ENCODE results near the gene PDCD4. TPM values are rescaled to one million over a fixed set of nuclear protein-coding genes. Genes with fewer than 3 reads are reported as not detected.

PDCD4 gene
- polyA plus RNA-seq, 1 donor: 297 TPM

GRCh38 chr10:110851020-110851612, 20.6 kb upstream of the PDCD4 start:
- no peak overlapping the region for H3K4me3 ChIP-seq (ENCODE audit: low read length)
- H3K9me3 ChIP-seq (ENCODE audit: control insufficient read depth, low read depth, low read length): no peaks in the 10 kb centered on the region
- no peak overlapping the region for H3K27ac ChIP-seq (ENCODE audit: low read length)
- WGBS (ENCODE audit: insufficient coverage, low lambda C conversion rate): 93% methylated on average over 2 of the region's 8 CpGs
- no peak for DNase-seq
- no peaks in the 10 kb centered on the region for H3K27me3 ChIP-seq (ENCODE audit: control insufficient read depth, insufficient read depth, low read length)
- peaks cover 35% of the 10 kb centered on the region for H3K4me1 ChIP-seq (ENCODE audit: control insufficient read depth, insufficient read depth, low read length)
- no peaks in the 10 kb centered on the region for H3K36me3 ChIP-seq (ENCODE audit: control insufficient read depth, insufficient read depth, low read length)

- peaks cover 26% of the 10 kb centered on the region for H3K4me1 ChIP-seq (ENCODE audit: control insufficient read depth, insufficient read depth, low read length)
- WGBS (ENCODE audit: insufficient coverage, low lambda C conversion rate): no CpG with 5 or more reads among the region's 7 CpGs
- DNase-seq: peak; percentile 88 to 93
These were observed 19.4 kb upstream of the PDCD4 start for GRCh38 chr10:110852255-110852896.

GRCh38 chr10:110852947-110853346, 18.8 kb upstream of the PDCD4 start:
- Histone ChIP-seq H3K27me3 (ENCODE audit: control insufficient read depth, insufficient read depth, low read length) (no peaks in the 10 kb centered on the region), H3K4me3 (ENCODE audit: low read length) (no peak overlapping the region), H3K27ac (ENCODE audit: low read length) (peak overlapping the region; percentile 87), H3K4me1 (ENCODE audit: control insufficient read depth, insufficient read depth, low read length) (peaks cover 29% of the 10 kb centered on the region), H3K9me3 (ENCODE audit: control insufficient read depth, low read depth, low read length) (no peaks in the 10 kb centered on the region), H3K36me3 (ENCODE audit: control insufficient read depth, insufficient read depth, low read length) (no peaks in the 10 kb centered on the region)
- no peak for DNase-seq
- WGBS (ENCODE audit: insufficient coverage, low lambda C conversion rate): no CpG with 5 or more reads among the region's 4 CpGs

More at GRCh38 chr10:110852255-110852896, 19.4 kb upstream of the PDCD4 start:
- Histone ChIP-seq H3K27me3 (ENCODE audit: control insufficient read depth, insufficient read depth, low read length) (no peaks in the 10 kb centered on the region), H3K4me3 (ENCODE audit: low read length) (no peak overlapping the region), H3K36me3 (ENCODE audit: control insufficient read depth, insufficient read depth, low read length) (no peaks in the 10 kb centered on the region), H3K27ac (ENCODE audit: low read length) (peak overlapping the region; percentile 87), H3K9me3 (ENCODE audit: control insufficient read depth, low read depth, low read length) (no peaks in the 10 kb centered on the region)

GRCh38 chr10:110853921-110854605, 17.7 kb upstream of the PDCD4 start:
- DNase-seq: no peak
- Histone ChIP-seq H3K27me3 (ENCODE audit: control insufficient read depth, insufficient read depth, low read length) (no peaks in the 10 kb centered on the region), H3K9me3 (ENCODE audit: control insufficient read depth, low read depth, low read length) (no peaks in the 10 kb centered on the region), H3K4me3 (ENCODE audit: low read length) (no peak overlapping the region), H3K36me3 (ENCODE audit: control insufficient read depth, insufficient read depth, low read length) (no peaks in the 10 kb centered on the region), H3K27ac (ENCODE audit: low read length) (no peak overlapping the region), H3K4me1 (ENCODE audit: control insufficient read depth, insufficient read depth, low read length) (peaks cover 38% of the 10 kb centered on the region)

GRCh38 chr10:110857265-110858171, 14.2 kb upstream of the PDCD4 start:
- no CpG with 5 or more reads among the region's 12 CpGs for WGBS (ENCODE audit: insufficient coverage, low lambda C conversion rate)

GRCh38 chr10:110858297-110858934, 13.3 kb upstream of the PDCD4 start:
- no peaks in the 10 kb centered on the region for H3K36me3 ChIP-seq (ENCODE audit: control insufficient read depth, insufficient read depth, low read length)
- DNase-seq: peak in 1 of 2 donors; percentile 89
- H3K4me3 ChIP-seq (ENCODE audit: low read length): no peak overlapping the region
- H3K9me3 ChIP-seq (ENCODE audit: control insufficient read depth, low read depth, low read length): no peaks in the 10 kb centered on the region
- H3K27ac ChIP-seq (ENCODE audit: low read length): peak overlapping the region; percentile 89
- no peaks in the 10 kb centered on the region for H3K27me3 ChIP-seq (ENCODE audit: control insufficient read depth, insufficient read depth, low read length)
- no CpG with 5 or more reads among the region's 1 CpG for WGBS (ENCODE audit: insufficient coverage, low lambda C conversion rate)
- peaks cover 44% of the 10 kb centered on the region for H3K4me1 ChIP-seq (ENCODE audit: control insufficient read depth, insufficient read depth, low read length)

More at GRCh38 chr10:110857265-110858171, 14.2 kb upstream of the PDCD4 start:
- H3K36me3 ChIP-seq (ENCODE audit: control insufficient read depth, insufficient read depth, low read length): no peaks in the 10 kb centered on the region
- H3K4me3 ChIP-seq (ENCODE audit: low read length): no peak overlapping the region
- DNase-seq: peak; percentile 85 to 92
- H3K4me1 ChIP-seq (ENCODE audit: control insufficient read depth, insufficient read depth, low read length): peaks cover 53% of the 10 kb centered on the region
- H3K27me3 ChIP-seq (ENCODE audit: control insufficient read depth, insufficient read depth, low read length): no peaks in the 10 kb centered on the region
- peak overlapping the region; percentile 89 for H3K27ac ChIP-seq (ENCODE audit: low read length)
- no peaks in the 10 kb centered on the region for H3K9me3 ChIP-seq (ENCODE audit: control insufficient read depth, low read depth, low read length)

GRCh38 chr10:110859206-110859972, 12.3 kb upstream of the PDCD4 start:
- no peak for DNase-seq

GRCh38 chr10:110859973-110860376, 11.8 kb upstream of the PDCD4 start:
- Histone ChIP-seq H3K36me3 (ENCODE audit: control insufficient read depth, insufficient read depth, low read length) (no peaks in the 10 kb centered on the region), H3K27me3 (ENCODE audit: control insufficient read depth, insufficient read depth, low read length) (no peaks in the 10 kb centered on the region), H3K4me3 (ENCODE audit: low read length) (no peak overlapping the region), H3K4me1 (ENCODE audit: control insufficient read depth, insufficient read depth, low read length) (peaks cover 49% of the 10 kb centered on the region), H3K9me3 (ENCODE audit: control insufficient read depth, low read depth, low read length) (no peaks in the 10 kb centered on the region), H3K27ac (ENCODE audit: low read length) (peak overlapping the region; percentile 89)
- DNase-seq: peak; percentile 81 to 90
- WGBS (ENCODE audit: insufficient coverage, low lambda C conversion rate): no CpG with 5 or more reads among the region's 1 CpG

More at GRCh38 chr10:110859206-110859972, 12.3 kb upstream of the PDCD4 start:
- Histone ChIP-seq H3K27me3 (ENCODE audit: control insufficient read depth, insufficient read depth, low read length) (no peaks in the 10 kb centered on the region), H3K4me3 (ENCODE audit: low read length) (no peak overlapping the region), H3K27ac (ENCODE audit: low read length) (peak overlapping the region; percentile 89), H3K4me1 (ENCODE audit: control insufficient read depth, insufficient read depth, low read length) (peaks cover 45% of the 10 kb centered on the region), H3K9me3 (ENCODE audit: control insufficient read depth, low read depth, low read length) (no peaks in the 10 kb centered on the region), H3K36me3 (ENCODE audit: control insufficient read depth, insufficient read depth, low read length) (no peaks in the 10 kb centered on the region)
- WGBS (ENCODE audit: insufficient coverage, low lambda C conversion rate): no CpG with 5 or more reads among the region's 6 CpGs

- no peaks in the 10 kb centered on the region for H3K27me3 ChIP-seq (ENCODE audit: control insufficient read depth, insufficient read depth, low read length)
- WGBS (ENCODE audit: insufficient coverage, low lambda C conversion rate): no CpG with 5 or more reads among the region's 7 CpGs
- H3K9me3 ChIP-seq (ENCODE audit: control insufficient read depth, low read depth, low read length): no peaks in the 10 kb centered on the region
- H3K27ac ChIP-seq (ENCODE audit: low read length): peak overlapping the region; percentile 89
- peak in 1 of 2 donors; percentile 81 for DNase-seq
- H3K4me1 ChIP-seq (ENCODE audit: control insufficient read depth, insufficient read depth, low read length): peaks cover 56% of the 10 kb centered on the region
- no peaks in the 10 kb centered on the region for H3K36me3 ChIP-seq (ENCODE audit: control insufficient read depth, insufficient read depth, low read length)
- no peak overlapping the region for H3K4me3 ChIP-seq (ENCODE audit: low read length)
These were observed 11.0 kb upstream of the PDCD4 start for GRCh38 chr10:110860576-110861241.

Data from large intestine (tissue), 3 donors.